GM19328 (cell line): ENCODE measurements around the gene DNASE1L3.
A peak's percentile ranks its signal among the peaks of the same experiment; 100 is the strongest.
"Not testable (repeated sequence)": the region's sequence is repeated elsewhere in the genome, so short reads cannot be mapped to it uniquely, and the experiment has no call there.

ENCODE experiments used
- ATAC-seq: cut with Tn5 transposase; IDR thresholded peaks from one replicate; pipeline ENCODE4 v1.9.1; 2021; ENCODE audit warnings: mild to moderate bottlenecking, moderate library complexity; ENCODE audit not compliant: unreplicated experiment

The DNASE1L3 gene, protein sequence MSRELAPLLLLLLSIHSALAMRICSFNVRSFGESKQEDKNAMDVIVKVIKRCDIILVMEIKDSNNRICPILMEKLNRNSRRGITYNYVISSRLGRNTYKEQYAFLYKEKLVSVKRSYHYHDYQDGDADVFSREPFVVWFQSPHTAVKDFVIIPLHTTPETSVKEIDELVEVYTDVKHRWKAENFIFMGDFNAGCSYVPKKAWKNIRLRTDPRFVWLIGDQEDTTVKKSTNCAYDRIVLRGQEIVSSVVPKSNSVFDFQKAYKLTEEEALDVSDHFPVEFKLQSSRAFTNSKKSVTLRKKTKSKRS

DNA sequence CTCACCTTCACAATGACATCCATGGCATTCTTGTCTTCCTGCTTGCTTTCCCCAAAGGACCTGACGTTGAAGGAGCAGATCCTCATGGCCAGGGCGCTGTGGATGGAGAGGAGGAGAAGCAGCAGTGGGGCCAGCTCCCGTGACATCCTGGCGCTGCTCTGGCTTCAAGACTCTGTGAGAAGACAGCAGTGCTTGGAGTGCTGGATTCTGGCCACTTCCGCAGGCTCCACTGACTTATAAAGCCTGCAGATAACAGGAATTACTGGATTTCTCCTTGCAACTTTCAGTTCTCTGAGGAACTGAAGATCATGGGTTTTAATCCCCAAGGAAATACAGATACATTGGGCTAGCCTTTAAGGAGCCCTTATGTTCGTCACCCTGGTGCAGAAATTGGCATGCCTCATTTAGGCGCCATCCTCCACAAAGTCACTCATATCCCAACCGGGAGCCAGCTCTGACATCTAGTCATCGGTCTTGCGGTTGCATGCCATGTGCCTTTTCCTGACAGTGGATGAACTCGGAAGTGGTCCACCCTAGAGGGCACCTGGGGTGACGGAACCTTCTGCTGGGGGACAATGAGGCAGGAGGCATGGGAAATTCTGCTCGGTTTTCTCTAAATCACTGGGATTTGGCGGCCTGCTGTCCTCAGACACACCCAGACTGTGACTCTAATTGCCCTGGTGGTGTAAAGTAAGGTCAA lies at the start of gene DNASE1L3:
TSS of gene DNASE1L3 (minus strand) at position 212 of the 700 bp plus-strand sequence. CDS start at position 146, 66 bp downstream.
- no peak for ATAC-seq

DNA sequence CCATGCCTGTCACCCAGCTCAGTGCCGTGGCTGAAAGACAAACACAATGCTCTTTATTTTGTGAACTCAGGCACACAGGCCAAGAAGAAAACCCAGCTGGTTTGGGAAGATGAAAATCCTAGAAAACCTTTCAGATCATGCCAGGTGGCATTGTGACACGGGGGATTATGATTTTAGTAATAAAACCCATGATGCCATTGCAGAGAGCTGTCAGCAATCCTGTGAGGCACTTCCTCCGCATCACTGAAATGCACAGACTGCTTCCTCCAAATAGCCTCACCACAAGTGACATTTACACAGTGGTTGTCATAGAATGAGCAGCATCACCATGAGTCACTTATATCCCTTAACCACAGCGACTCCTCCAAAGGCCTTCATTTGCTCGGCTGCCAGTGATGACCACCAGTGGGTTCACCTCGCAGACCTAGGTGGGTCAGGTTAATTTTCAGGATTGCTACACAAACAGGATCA lies 49.5 kb upstream of the DNASE1L3 start:
- no peak for ATAC-seq

DNA sequence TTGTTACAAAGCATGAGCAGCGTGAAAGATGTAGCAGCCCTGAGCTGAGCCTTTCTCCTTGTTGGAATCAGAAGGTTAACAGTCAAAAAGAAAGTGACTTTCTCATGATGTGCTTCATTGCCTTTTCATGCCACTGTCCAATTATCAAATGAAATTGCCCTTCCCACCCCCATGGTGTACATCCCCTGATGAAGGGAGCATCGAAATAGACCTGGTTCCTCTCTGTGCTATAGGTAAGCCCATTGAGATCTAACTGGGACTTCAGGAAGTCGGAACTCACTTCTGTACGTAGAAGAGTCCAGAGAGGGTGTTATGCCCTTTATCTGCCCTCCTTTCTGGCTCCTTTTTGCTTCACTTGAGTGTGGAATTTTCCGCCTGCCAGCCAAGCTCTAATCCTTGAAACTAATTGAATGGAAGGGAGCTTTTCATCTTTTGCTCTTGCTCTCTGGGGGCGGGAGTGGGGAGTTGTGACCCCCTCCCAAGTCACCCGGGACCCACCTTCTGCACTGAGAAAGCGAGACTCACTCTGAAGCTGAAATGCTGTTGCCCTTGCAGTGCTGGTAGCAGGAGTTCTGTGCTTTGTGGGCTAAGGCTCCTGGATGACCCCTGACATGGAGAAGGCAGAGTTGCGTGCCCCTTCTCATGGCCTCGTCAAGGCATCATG lies 47.8 kb upstream of the DNASE1L3 start:
- ATAC-seq, result no peak

DNA sequence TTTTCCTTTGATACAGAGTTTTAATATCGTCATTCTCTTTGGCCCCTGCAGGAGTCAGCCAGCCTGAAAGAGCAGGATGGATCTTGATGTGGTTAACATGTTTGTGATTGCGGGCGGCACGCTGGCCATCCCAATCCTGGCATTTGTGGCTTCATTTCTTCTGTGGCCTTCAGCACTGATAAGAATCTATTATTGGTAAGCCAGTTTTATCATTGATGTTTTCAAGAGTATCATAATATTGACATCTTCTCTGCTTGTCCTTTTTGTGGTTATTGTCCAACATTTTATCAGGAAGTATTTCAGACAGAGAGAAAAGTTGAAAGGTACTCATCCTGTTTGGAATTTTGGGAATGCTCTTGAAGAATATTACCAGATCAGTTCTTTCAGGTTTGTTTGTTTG lies 45.7 kb upstream of the DNASE1L3 start:
- no peak for ATAC-seq

DNA sequence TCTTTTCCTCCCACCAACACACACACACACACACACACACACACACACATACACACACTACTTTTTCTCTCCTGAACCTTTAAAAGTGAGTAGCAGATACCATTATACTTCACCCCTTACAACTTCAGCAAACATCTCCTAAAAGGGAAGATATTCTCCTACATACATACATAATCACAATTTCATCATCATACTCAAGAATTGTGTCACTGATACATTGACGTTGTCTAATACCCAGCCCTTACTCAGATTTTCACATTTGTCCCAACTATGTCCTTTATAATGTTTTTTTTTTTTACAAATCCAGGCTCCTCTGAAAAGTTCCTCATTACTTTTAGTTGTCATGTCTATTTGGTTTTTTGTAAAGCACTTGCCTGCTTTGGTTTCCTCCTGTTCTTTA lies 45.3 kb upstream of the DNASE1L3 start:
- ATAC-seq, result no peak

DNA sequence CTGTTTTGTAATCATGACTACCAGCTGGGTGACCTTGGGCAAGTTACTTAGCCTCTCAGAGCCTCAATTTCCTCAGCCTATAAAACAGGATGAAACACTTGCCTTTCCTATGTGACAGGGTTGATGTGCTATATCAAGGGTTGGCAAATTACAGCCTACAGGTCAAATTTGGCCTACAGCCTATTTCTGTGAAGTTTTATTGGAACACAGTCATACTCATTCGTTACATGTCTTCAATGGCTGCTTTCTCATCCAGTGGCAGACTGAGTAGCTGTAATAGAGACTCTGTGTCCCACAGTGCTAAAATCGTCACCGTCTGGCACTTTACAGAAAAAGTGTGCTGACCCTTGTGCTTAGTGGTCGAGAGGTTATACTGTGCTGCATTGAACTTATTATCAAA lies 43.4 kb upstream of the DNASE1L3 start:
- no peak for ATAC-seq

DNA sequence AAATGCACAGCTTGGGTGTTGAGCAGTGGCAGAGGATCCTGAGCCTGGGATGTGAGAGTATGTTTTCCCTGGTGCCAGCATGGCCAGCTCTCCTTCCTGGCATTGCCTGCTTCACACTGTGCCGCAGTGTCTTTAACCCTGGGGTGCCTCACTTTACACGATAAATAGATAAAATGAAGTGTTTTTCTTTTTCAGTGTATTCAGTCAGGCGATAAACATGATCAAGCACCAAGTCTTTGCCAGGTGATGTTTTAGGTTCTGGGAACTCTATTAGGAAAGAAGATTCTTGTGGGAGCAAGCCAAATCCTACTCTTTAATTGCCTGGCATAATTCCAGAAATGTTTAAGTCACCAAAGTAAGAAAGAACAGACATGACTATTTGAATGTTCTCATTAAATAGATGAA lies 40.9 kb upstream of the DNASE1L3 start:
- ATAC-seq, result no peak

DNA sequence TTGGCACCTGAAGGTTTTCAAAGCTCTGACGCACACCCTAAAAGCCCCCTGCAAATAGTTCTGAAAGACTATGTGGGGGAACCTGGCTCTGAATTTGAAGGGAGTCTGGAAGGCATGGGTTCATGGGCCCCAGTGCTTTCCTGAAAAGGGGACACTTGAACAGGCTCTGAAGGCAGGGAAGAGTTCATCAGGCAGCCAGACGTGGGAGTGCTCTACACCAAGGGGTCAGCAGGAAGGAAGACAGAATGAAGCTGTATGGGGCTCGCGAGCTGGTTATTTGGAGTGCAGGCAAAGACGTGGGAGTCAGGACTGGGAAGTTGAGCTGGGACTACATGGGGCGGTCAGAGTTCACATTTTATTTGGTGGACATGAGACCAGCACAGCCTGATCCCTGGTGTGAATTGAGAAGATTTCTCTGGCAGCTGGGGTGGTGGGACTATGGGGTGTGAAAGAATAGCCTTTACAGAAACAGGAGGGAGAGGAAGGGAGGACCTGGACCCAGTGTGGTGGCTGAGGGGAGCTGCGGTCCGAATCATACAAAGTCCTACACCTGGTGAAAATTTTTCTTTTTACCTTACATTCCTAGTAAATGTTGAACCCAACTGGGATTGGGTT lies 39.4 kb upstream of the DNASE1L3 start:
- ATAC-seq, result no peak

DNA sequence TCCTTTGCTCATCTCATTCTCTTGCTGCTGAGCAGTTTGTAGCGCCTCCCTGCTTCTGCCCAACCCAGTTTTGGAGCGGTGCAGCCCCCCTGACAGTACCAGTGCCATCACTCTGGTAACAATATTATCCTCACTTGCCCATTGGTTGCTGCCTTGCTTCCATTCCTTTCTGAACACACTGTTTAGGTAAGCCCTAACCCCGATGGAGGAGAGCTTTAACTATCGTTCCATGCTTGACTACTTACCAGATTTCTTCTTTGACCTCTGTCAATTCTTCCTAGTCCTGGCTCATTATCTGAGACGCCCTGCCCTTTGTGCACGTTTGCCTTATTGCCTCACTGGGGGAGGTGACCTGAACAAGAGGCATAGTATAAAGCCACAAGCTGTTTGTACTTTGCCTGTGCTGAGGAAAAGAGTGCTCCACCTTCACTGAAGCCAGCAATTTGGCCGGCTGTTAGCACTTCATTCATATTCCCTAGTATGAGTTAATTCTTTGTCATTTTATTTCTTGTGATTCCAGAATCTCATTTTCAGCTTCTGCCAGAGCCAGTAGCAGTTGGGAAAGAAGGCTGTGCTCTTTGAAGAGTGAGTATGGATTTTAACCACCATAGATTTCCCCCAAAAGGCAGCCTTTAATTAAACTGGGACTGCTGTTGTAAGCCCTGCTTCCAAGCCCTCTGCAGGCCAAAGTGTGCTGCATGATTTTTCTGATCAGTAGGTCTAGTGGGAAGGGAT lies 38.8 kb upstream of the DNASE1L3 start:
- ATAC-seq, result no peak

DNA sequence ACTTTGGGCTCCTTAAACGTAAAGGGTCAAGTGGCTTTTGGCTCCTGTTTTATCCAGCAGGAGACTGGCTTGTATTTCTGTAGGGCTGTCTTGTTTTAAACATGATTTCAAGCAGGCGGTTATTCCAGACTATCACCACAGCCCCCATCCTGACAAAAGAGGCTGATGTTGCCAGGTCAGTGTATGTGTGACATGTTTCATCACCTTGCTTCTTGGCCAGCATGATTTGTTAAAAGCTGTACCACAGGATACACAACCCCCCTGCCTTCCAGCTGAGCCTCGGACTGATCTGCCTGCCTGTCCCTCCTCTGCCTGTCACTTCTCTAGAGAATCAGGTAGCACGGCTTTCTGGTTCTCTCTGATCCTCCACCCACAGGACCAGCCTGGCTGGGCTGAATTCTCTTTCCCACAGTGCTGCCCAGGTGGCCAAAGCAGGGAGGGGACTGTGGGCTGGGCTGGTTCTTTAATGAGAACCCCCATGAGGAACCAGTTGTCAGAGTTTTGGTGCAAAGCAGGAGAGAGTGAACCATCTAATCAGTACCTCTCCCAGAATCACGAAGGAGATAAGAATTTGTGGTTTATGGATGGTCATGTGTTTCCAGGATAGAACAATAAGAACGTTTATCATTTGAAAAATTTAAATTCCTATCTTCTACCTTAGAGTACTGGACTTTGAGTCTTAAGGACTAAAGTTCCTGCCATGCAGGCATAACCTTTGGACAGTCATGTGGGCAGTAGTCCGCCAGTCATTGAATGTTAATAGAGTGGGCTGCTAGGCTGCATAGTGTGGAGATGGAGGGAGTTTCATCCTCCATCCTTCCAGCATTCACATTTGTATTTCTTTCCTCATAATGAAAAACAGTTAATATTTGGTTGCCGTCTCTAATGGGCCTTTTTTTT lies 35.6 kb upstream of the DNASE1L3 start:
- no peak for ATAC-seq

DNA sequence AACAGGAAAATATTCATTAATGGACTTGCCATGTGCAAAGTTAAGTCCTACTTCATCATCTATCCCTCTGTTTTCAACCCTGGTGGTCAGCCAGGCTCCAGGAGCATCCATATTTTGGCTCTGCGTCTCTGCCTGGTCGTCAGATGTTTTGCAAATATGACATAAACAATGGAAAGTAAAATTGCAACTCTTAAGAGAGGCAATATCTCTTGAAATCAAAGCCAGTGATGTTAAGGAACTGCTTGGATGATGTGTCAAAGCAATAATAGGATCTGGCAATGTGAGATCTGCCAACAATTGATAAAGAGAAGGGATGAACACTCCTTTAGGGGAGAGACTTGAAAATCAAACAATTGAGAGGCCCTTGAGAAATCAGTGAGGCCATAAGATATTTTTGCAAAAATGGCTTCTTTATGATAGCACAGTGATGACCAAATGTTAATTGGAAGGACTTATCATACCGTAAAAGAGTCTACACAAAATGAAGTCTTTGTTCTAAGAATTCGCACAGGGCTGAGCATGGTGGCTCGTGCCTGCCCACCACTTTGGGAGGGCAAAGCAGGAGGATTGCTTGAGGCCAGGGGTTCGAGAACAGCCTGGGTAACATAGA lies 33.3 kb upstream of the DNASE1L3 start:
- ATAC-seq, result no peak

DNA sequence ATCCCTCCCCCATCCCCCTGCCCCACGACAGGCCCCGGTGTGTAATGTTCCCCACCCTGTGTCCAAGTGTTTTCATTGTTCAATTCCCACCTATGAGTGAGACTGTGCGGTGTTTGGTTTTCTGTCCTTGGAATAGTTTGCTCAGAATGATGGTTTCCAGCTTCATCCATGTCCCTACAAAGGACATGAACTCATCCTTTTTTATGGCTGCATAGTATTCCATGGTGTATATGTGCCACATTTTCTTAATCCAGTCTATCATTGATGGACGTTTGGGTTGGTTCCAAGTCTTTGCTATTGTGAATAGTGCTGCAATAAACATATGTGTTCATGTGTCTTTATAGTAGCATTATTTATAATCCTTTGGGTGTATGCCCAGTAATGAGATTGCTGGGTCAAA lies 32.1 kb upstream of the DNASE1L3 start:
- not testable (repeated sequence) for ATAC-seq

DNA sequence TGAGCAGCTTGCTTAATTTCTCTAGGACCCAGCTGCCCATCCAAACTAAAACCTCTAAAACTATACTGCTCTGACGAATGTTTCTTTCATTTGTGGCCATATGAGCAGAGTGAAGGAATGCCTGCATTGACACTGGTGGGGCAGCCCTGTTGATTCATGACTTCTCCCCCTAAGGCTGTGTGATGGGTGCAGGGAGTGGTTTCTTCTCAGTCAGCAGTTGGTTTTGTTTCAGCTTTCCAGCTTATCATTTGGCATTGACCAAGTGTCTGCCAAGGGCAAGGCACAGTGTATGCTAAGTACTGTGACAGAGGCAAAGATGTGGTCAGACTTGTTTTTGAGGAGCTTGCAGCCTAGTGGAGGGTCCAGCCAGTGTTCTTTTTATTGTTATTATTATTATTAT lies 31.6 kb upstream of the DNASE1L3 start:
- no peak for ATAC-seq

DNA sequence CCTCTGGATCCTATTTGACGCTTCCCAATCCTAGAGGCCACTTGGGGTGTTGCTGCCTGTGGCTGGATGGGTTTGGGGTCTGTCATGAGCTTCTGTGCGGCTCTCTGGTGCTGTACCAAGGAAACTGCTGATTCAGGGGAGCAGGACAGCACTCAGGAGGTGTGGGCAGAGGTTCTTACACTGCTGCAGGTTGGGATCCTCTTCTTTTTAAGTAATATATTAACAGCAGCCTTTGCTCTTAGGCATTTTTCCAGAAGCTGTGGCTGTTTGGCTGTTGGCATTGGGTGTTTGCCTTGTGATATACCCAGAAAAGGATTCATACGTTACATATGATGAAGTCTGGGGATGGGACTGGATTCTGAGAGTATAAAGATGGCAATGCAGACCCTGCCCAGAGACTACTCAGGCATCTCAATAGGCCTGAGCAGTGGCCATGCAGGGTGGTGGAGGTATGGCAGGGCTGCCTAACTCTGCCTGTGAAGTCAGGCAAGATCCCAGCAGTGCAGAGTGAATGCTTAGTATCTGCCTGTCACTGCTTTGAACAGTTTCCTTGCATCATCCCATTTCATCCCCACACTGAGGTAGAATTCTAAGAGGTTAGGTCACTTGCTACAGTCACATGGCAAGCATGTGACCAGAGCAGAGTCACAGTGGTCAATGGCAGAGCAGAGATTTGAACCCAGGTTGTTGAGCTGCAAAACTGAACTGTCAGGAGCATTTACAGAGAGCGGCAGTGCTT lies 30.7 kb upstream of the DNASE1L3 start:
- ATAC-seq, result no peak

DNA sequence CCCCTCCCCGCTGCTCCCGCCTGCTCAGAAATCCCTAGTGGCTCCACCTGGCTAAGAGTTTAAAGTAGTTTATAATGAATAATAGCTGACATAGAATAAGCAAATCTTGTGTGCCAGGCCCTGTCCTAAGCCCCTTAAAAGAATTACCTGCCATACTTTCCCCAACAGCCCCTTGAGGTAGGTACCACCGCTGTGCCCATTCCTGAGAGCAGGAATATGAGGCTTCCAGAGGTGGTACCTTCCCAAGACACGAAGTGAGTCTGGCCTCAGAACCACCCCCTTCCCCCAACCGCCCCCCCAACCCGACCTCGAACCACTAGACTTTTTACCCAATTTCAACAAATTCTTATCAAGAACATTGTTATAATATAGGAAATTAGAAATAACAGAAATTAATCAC lies 28.1 kb upstream of the DNASE1L3 start:
- ATAC-seq, result no peak

DNA sequence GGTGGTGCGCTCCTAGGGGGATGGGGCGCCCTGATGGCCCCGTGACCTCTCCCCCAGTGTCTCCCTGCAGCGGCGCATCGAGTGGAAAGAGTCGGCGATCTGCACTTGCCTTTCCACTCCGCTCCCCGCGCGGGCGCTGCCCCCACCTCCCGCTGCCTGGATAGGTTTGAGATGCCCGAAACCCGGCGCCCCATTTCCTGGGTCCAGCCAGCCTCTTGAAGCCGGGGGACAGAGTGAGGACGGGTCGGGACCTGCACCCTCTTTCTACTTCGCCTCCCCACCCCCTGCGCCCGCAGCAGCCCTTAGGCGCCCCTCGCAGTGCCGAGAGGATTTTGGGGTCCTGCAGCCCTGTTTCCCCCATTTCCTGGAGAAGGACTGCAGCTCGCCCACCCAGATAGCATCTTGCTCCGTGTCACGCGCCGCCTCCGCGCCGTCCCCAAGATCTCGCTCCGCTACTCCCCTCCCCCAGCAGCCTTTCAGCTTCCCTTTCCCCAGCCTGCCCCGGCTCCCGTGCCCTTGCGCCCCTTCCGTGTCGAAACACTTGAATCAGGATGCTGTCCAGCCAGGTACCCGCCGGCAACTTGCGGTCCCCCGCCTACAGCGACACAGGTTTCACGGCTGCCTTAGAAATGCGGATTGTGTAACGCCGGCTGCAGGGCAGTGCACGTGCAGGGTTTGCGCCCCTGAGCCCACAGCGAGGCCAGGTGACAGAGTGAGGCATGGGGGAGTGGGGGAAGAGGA lies 27.3 kb upstream of the DNASE1L3 start:
- no peak for ATAC-seq

DNA sequence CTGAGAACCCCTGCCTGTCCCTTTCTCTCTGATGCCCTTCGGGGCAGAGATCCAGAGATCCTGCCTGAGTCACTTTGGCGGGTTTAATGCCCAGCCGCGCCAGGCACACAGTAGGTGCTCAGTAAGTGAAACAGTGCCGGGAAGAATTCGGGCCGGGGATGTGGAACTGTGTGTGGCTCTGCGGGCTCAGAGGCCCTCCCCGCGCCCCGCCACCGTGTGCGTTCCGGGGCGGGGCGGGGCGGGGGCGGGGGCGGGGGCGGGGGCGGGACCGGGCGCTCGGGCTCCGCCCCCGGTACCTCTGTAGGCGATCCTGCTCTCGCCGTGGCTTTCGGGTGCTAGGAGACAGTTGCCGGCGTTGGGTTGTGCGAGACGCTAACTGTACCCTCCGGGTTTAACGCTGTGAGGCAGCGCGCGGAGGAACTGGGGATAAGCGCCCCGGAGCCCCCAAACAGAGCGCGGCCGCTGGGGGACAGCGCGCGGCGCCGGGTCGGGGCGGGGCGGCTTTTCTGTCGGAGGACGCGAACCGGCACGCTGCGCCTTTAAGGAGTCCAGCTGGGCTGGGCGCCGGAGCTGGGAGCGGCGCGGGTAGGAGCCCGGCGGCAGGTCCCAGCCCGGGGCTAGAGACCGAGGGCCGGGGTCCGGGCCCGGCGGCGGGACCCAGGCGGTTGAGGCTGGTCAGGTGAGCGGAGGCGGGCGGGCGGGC lies 26.6 kb upstream of the DNASE1L3 start, which contains the start of gene ABHD6:
TSS of gene ABHD6 (plus strand) at position 555 of the 703 bp plus-strand sequence. CDS start 18,795 bp downstream, outside the sequence.
- ATAC-seq, result peak; percentile 72
